GM19328 (cell line): ENCODE measurements around the gene NXPH1.

Source experiments
- ATAC-seq: cut with Tn5 transposase; IDR thresholded peaks from one replicate; pipeline ENCODE4 v1.9.1; 2021; ENCODE audit warnings: mild to moderate bottlenecking, moderate library complexity; ENCODE audit not compliant: unreplicated experiment

NXPH1 gene

GRCh38 chr7:8491544-8492489 is 58.4 kb downstream of the NXPH1 start:
- ATAC-seq = no peak

DNA sequence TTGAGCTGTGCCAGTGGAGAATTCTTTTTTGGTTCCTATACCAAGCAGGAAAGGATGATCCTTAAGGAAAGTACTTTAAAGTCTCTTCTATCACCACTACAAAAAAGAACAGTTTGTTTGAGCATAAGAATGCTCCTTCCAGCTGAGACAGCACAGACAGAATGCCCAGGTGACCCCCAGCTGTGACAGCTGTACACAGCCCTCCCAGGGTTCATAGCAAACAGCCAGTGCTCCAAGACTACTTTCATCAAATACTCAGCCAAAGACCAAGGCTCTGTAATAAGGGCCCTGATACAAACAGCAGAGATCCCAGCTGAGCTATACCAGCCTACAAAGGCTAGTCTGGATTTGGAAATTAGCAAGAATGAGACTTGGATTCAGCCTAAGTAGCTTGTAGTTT is 65.7 kb downstream of the NXPH1 start:
- no peak for ATAC-seq

GRCh38 chr7:8500286-8500685 is 66.9 kb downstream of the NXPH1 start:
- ATAC-seq = no peak

- ATAC-seq = no peak
Observed at GRCh38 chr7:8507566-8507965, 74.2 kb downstream of the NXPH1 start.

DNA sequence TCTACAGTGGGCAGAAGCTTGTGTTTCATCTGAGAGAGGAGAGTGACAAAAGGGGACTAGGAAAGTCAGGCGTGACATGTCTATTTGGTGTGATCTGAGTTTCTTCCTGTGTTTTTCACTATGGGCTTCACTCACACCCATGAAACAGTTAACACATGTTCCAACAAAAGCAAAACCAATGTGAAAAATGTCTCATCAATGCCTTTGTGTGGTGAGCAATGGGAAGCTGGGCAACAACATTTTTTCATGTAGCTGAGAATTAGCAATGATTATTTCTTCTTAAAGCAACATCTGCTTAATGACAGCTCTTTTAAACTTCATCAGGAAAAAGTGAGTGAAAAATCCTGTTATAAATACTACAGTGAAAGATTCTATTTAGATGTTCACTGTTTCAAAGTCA is 76.2 kb downstream of the NXPH1 start:
- ATAC-seq = no peak

GRCh38 chr7:8511855-8512254 is 78.4 kb downstream of the NXPH1 start:
- no peak for ATAC-seq

DNA sequence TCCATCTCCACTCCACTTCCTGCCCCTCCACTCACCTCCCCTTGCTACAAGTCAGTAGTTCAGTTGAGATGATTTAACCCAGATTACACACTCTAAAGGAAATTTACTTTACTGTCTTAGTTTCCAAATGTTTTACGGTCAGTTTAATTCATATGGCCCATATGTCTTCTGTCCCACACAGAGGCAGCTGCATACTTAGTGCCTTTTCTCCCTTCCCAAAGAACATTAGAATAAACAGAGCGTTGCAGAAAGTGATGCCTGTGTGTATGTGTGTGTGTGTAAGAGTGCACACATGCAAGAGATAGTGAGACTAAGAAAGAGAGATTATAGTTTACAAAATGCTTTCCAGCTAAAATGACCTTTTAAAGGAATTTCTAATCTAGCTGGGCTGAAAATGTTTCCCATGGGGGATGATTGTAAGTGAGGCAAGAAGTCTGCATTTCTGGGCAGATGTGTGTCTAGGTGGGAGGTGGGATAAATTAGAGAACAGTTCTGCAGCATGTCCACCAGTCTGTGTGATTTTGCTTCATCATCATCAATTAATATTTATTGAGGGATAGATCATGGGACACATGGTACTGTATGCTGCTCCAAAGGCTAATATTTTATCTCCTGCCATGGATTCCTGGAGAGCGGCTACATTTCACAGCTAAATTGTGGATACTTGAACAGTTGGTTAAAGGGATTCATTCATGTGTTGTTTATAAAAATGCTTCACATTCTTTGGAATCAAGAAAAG is 81.5 kb downstream of the NXPH1 start:
- ATAC-seq = no peak

- ATAC-seq = no peak
Observed at GRCh38 chr7:8515640-8516185, 82.3 kb downstream of the NXPH1 start.

GRCh38 chr7:8516976-8517375 is 83.6 kb downstream of the NXPH1 start:
- no peak for ATAC-seq

DNA sequence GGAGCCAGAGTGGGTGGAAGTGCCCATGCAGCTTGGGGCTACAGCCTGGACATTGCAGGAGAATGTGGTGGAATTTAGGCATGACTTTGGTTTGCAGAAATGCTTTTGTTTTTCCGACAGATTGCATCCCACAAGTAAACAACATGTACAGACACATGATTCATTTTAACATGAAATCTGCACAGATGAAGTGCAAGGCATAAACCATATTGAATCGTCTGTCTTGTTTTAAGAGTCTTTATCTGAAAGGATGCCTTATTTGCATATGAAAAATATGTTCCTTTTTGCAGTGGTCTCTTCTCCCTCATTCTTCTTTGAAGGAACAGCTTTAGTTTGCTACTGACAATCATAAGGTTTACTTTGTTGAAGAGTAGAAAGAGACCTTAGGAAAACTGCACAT is 94.9 kb downstream of the NXPH1 start:
- ATAC-seq = no peak

- no peak for ATAC-seq
Observed at GRCh38 chr7:8531991-8532515, 98.6 kb downstream of the NXPH1 start.

DNA sequence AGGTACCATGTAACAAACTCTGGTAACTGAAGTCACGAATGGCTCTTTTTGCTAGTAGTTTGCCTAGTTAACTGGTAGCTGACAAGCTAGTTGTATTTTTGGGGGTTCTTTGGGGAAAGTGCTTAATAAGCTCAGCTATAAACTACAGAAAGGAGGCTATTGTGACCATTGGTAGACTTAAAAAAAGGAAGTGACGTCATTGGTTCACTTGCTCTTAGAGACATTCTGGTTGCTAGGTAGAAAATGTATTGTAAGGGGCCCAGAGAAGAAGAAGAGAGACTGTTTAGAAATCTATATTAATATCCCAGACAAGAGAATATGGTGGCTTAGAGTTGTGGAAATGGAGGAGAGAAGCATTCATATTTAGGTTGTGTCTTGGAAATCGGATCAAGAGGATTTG is 103.0 kb downstream of the NXPH1 start:
- ATAC-seq = peak; percentile 68

DNA sequence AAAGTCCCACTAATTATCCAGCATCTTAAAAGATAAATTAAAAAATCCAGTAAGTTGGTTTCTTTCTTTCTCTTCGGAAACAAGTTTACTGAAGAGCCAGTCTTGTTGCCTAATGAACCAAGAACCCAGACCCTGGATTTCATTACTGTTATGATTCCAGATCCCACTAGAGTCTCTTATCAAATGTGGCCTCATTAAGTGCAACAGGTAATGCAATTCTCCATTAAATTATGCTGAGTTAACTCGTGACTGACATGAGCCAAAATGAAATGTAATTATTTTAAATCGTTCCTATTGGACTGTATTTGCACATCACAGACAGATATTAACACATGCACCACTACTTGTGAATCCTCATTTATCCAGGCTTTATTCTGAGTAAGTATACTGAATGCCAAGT is 115.6 kb downstream of the NXPH1 start:
- no peak for ATAC-seq

DNA sequence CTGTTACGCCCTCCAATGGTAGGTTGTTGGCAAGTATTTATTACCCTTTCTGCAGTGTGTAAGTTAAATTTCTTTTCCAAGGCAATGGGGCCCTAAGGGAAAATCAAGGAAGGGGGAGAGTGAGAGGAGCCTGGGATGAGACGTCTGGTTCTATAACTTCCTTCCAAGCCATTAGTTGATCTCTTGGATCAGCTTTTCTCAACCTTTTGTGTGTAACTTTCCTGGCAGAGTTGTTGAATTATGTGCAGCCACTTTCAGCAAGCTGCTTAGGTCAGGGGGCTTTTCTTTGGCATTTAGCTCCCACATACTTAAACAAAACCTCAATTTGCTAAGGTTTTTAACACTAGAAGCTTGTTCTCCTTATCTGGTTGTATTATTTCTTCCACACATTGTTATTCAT is 127.1 kb downstream of the NXPH1 start:
- ATAC-seq = no peak

DNA sequence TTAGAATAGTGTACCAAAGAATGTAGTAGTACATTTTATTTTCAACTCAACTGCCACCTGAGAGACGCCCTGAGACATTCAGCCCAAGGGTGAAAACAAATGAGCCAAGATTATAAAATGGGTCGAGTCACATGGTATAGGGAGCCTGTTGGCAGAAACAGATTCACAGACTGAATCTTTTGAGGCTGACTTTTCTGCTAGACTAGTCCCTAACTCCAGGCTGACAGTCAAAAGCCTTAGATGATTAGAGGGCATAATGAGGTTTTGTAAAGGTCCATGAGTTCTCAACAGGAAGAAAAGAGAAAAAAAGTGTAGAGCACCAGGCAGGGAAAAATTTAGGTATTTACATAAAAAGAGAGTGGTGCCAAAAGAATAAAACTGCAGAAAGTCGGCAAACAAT is 128.0 kb downstream of the NXPH1 start:
- no peak for ATAC-seq

DNA sequence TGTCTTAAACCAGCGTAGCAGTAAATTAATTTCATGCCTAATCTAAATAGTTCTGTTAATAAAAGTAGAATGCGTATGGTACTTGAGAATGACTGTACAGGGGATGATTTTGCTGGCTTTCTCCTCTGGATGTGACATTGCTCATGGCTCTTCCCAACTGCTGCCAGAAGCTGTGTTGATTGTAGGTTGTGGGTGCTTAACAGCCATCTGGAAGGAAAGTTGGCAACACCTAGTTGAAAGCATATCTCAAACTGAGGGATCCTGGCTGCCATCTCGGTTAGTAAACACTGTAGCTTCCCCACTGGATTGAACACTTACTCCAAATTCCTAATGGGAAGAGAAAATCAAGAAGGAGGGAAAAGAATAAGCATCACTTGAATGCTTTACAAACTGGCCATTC is 130.9 kb downstream of the NXPH1 start:
- no peak for ATAC-seq

- no peak for ATAC-seq
Observed at GRCh38 chr7:8566016-8566415, 132.6 kb downstream of the NXPH1 start.

- no peak for ATAC-seq
Observed at GRCh38 chr7:8567626-8568025, 134.2 kb downstream of the NXPH1 start.

DNA sequence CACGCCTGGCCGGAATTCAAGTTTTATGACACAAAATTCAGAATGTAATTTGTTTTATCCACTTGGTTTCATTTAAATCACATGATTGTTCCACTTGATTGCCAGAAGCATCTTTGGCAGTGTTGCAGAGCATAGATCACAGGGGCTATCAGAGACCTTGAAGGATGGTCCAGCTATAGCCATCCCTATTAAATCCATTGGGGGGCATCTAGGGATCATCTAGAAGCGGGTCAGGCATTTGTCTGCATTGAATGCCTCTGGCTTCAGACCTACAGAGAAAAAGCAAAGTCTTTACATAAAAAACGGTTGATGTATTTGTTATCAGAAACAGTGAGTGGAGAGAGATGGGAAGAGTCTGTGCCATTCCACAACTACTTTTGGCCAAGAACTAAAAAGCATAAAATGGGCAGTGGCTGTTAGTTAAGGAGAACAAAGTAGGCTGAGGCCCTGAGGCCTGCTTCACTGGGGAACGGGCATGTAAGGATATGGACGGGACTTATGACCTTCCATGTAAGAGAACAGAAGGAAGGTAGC is 146.3 kb downstream of the NXPH1 start:
- ATAC-seq = no peak

DNA sequence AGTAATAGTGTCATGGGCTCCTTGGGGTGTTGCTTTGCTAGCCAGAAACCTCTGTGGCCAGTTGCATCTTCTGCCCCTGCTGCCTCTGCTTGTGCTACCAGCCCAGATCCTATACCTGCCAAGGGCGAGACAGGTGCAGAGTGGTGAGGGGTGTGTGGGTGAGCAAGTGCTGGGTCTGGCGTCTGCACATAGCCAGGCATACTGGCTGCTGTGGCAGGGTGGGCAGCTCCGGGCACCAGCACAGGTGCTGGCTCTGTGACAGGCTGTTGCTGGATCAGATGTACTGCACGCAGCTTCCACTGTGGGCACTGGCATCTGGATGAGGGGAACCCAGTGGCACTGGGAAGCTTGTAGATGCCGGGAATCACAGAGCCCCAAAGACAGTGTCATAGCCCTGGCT is 148.4 kb downstream of the NXPH1 start:
- ATAC-seq = no peak

DNA sequence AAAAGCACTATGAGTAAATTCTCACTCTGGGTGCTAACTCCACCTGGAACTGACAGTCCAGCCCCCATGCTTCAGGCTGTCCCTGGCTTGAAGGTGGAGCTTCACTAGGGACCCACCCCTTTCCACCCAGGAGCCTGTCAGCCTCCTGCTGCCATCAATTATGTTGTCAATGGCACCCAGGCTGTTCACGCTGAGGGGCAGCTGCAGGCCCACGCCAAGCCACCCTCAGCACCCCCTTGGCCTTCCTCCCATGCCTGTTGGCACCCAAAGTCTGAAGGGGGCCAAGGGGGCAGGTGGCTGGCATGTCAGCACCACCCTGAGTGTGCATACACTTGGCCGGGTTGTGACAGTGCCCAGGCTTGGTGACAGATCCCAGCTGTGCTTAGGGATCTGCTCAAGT is 149.3 kb downstream of the NXPH1 start:
- ATAC-seq = no peak
